HG03571 (cell line): ENCODE results near the gene GNG7.
"Not testable (repeated sequence)": the region's sequence is repeated elsewhere in the genome, so short reads cannot be mapped to it uniquely, and the experiment has no call there.

Source experiments
- ATAC-seq: cut with Tn5 transposase; IDR thresholded peaks from one replicate; pipeline ENCODE4 v1.9.1; 2021; ENCODE audit not compliant: unreplicated experiment

Gene GNG7

GRCh38 chr19:2678044-2678671 is 24.3 kb downstream of the GNG7 start:
- no peak for ATAC-seq

- no peak for ATAC-seq
Measured at GRCh38 chr19:2676823-2677222, 25.7 kb downstream of the GNG7 start.

- ATAC-seq: no peak
Measured at GRCh38 chr19:2675892-2676291, 26.6 kb downstream of the GNG7 start.

- no peak for ATAC-seq
Measured at GRCh38 chr19:2670217-2670616, 32.3 kb downstream of the GNG7 start.

- ATAC-seq: no peak
Measured at GRCh38 chr19:2668175-2668763, 34.2 kb downstream of the GNG7 start.

GRCh38 chr19:2667349-2667748 is 35.1 kb downstream of the GNG7 start:
- not testable (repeated sequence) for ATAC-seq

- ATAC-seq: no peak
Measured at GRCh38 chr19:2666344-2666994, 36.0 kb downstream of the GNG7 start.

GRCh38 chr19:2665103-2665502 is 37.4 kb downstream of the GNG7 start:
- no peak for ATAC-seq

- ATAC-seq: peak; percentile 71
Measured at GRCh38 chr19:2663920-2664571, 38.4 kb downstream of the GNG7 start.

GRCh38 chr19:2661615-2662014 is 40.9 kb downstream of the GNG7 start:
- ATAC-seq: no peak

- ATAC-seq: no peak
Measured at GRCh38 chr19:2659856-2660432, 42.5 kb downstream of the GNG7 start.

- no peak for ATAC-seq
Measured at GRCh38 chr19:2656533-2656932, 46.0 kb downstream of the GNG7 start.

- ATAC-seq: no peak
Measured at GRCh38 chr19:2653710-2654707, 48.5 kb downstream of the GNG7 start.

- no peak for ATAC-seq
Measured at GRCh38 chr19:2653218-2653617, 49.3 kb downstream of the GNG7 start.

- no peak for ATAC-seq
Measured at GRCh38 chr19:2652504-2653099, 49.9 kb downstream of the GNG7 start.

- ATAC-seq: not testable (repeated sequence)
Measured at GRCh38 chr19:2651002-2651733, 51.3 kb downstream of the GNG7 start.

- no peak for ATAC-seq
Measured at GRCh38 chr19:2650515-2650914, 52.0 kb downstream of the GNG7 start.

- no peak for ATAC-seq
Measured at GRCh38 chr19:2648528-2648937, 54.0 kb downstream of the GNG7 start.

- no peak for ATAC-seq
Measured at GRCh38 chr19:2648099-2648498, 54.4 kb downstream of the GNG7 start.
